ENCODE results near the gene ZNHIT2. TPM values are rescaled to one million over a fixed set of nuclear protein-coding genes. Genes with fewer than 3 reads are reported as not detected.

ZNHIT2 gene
- total and polyA plus RNA-seq, 2 of the 13 experiments (the other 11 are each of a cell fraction or from before 2014, with no cell fraction given), result 1.1 to 6.5 TPM

GRCh38 chr11:65134240-65134951, 16.9 kb upstream of the ZNHIT2 start, which contains the start of gene SYVN1 (continued):
- TF ChIP-seq ZNF512B (CRISPR knock-in tag; IDR thresholded peaks at IDR 0.05; ENCODE audit: borderline replicate concordance) (no peak), ZNF367 (CRISPR knock-in tag; IDR thresholded peaks at IDR 0.05; ENCODE audit: borderline replicate concordance) (no peak), ZFP91 (CRISPR knock-in tag; IDR thresholded peaks at IDR 0.05; ENCODE audit: borderline replicate concordance) (peak; percentile 86; the same call in 1 of the 2 replicates), THRA (CRISPR knock-in tag; IDR thresholded peaks at IDR 0.05; ENCODE audit: borderline replicate concordance) (no peak; the same call in 1 of the 2 replicates), PHF20 (CRISPR knock-in tag; IDR thresholded peaks at IDR 0.05) (peak; percentile 75; the same call in 1 of the 2 replicates), BCLAF1 (IDR thresholded peaks at IDR 0.05) (no peak), NFYC (CRISPR knock-in tag; IDR thresholded peaks at IDR 0.05) (no peak), IKZF5 (CRISPR knock-in tag; IDR thresholded peaks at IDR 0.05) (peak; percentile 52), HIVEP1 (CRISPR knock-in tag; IDR thresholded peaks at IDR 0.05) (no peak; the same call in 1 of the 2 replicates), TARDBP (CRISPR knock-in tag; IDR thresholded peaks at IDR 0.05) (peak; percentile 39; the same call in 1 of the 2 replicates), PRDM15 (CRISPR knock-in tag; IDR thresholded peaks at IDR 0.05) (peak; percentile 25; the same call in 1 of the 2 replicates)
